NCI-H345 treated with DMSO at 0.1 percent for 48 hours (cell line): ENCODE measurements around the gene TMOD2.

Source experiments
- DNase-seq: peaks from one replicate; lab custom pipeline; 2025; ENCODE audit not compliant: unreplicated experiment; lab: John Stamatoyannopoulos, UW

TMOD2 gene

GRCh38 chr15:51735228-51736010 is 16.0 kb upstream of the TMOD2 start:
- no peak for DNase-seq

GRCh38 chr15:51736069-51736468 is 15.3 kb upstream of the TMOD2 start:
- no peak for DNase-seq

- DNase-seq: peak; percentile 27
Observed at GRCh38 chr15:51736751-51737521, 14.5 kb upstream of the TMOD2 start.

GRCh38 chr15:51737522-51738305 is 13.7 kb upstream of the TMOD2 start, which contains the start of gene LYSMD2:
TSS of gene LYSMD2 (minus strand) at chr15:51737655. CDS start at chr15:51737622, 33 bp downstream.
- no peak for DNase-seq

- no peak for DNase-seq
Observed at GRCh38 chr15:51738553-51738952, 12.8 kb upstream of the TMOD2 start.

GRCh38 chr15:51739061-51739712 is 12.2 kb upstream of the TMOD2 start:
- no peak for DNase-seq

- no peak for DNase-seq
Observed at GRCh38 chr15:51749307-51749706, 2.1 kb upstream of the TMOD2 start.

- DNase-seq: no peak
Observed at GRCh38 chr15:51750186-51750585, 1.2 kb upstream of the TMOD2 start.

GRCh38 chr15:51751697-51752683 is 593 bp downstream of the TMOD2 start:
- no peak for DNase-seq

- DNase-seq: no peak
Observed at GRCh38 chr15:51752888-51753287, 1.5 kb downstream of the TMOD2 start.

GRCh38 chr15:51754267-51754666 is 2.9 kb downstream of the TMOD2 start:
- no peak for DNase-seq

GRCh38 chr15:51755790-51756189 is 4.4 kb downstream of the TMOD2 start:
- DNase-seq: no peak

GRCh38 chr15:51756482-51756881 is 5.1 kb downstream of the TMOD2 start:
- no peak for DNase-seq

- DNase-seq: no peak
Observed at GRCh38 chr15:51757450-51757849, 6.1 kb downstream of the TMOD2 start.

- no peak for DNase-seq
Observed at GRCh38 chr15:51758645-51759044, 7.2 kb downstream of the TMOD2 start.

- no peak for DNase-seq
Observed at GRCh38 chr15:51759557-51760070, 8.2 kb downstream of the TMOD2 start.

GRCh38 chr15:51760805-51761204 is 9.4 kb downstream of the TMOD2 start:
- DNase-seq: no peak

- no peak for DNase-seq
Observed at GRCh38 chr15:51765751-51766150, 14.4 kb downstream of the TMOD2 start.

- DNase-seq: no peak
Observed at GRCh38 chr15:51766341-51766740, 14.9 kb downstream of the TMOD2 start.

GRCh38 chr15:51768018-51768417 is 16.6 kb downstream of the TMOD2 start:
- DNase-seq: no peak
